ENCODE results near the gene DENND11. TPM values are rescaled to one million over a fixed set of nuclear protein-coding genes. Genes with fewer than 3 reads are reported as not detected.

The DENND11 gene
- polyA plus RNA-seq, 1 donor, result 40.2 TPM

Other genes with a start within 250 kb of the DENND11 start
- 45.8 TPM for gene AGK, start 150.8 kb downstream of the DENND11 start, polyA plus RNA-seq (ENCODE audit: insufficient read length)
- 0.58 TPM for gene WEE2, start 6.2 kb upstream of the DENND11 start, polyA plus RNA-seq (ENCODE audit: insufficient read length)
- 144 TPM for gene SSBP1, start 36.2 kb upstream of the DENND11 start, polyA plus RNA-seq (ENCODE audit: insufficient read length)
- 1.2 TPM for gene TAS2R3, start 61.9 kb upstream of the DENND11 start, polyA plus RNA-seq (ENCODE audit: insufficient read length)
- gene TAS2R4, start 74.5 kb upstream of the DENND11 start, polyA plus RNA-seq (ENCODE audit: insufficient read length), result 6.7 TPM
- 8.2 TPM for gene TAS2R5, start 88.1 kb upstream of the DENND11 start, polyA plus RNA-seq (ENCODE audit: insufficient read length)
- 0.73 TPM for gene PRSS37, start 139.3 kb upstream of the DENND11 start, polyA plus RNA-seq (ENCODE audit: insufficient read length)
- not detected for gene OR9A4, start 214.2 kb upstream of the DENND11 start, polyA plus RNA-seq (ENCODE audit: insufficient read length)
- 0.52 TPM for gene CLEC5A, start 244.8 kb upstream of the DENND11 start, polyA plus RNA-seq (ENCODE audit: insufficient read length)